Stimulated activated CD8-positive, alpha-beta memory T cell treated with anti-CD3 and anti-CD28 coated beads, Interleukin-7, amount 100 ng/mL, for 48 hours (primary cell): ENCODE measurements around the gene MBOAT1.

ENCODE experiments used
- DNase-seq, 2 donors: peaks; one replicate each; pipeline ENCODE4 v3.0.0-alpha.2; 2020; ENCODE audit warnings: low read depth in 1 of 2; ENCODE audit errors: extremely low read depth in 1 of 2

The MBOAT1 gene

GRCh38 chr6:20112241-20112640 lies 100.0 kb downstream of the MBOAT1 start:
- DNase-seq = no peak

- DNase-seq = no peak
These were observed 101.8 kb downstream of the MBOAT1 start for GRCh38 chr6:20110478-20110877.

- no peak for DNase-seq
These were observed 102.7 kb downstream of the MBOAT1 start for GRCh38 chr6:20109526-20109925.

GRCh38 chr6:20105838-20106237 lies 106.4 kb downstream of the MBOAT1 start:
- no peak for DNase-seq

- no peak for DNase-seq
These were observed 107.6 kb downstream of the MBOAT1 start for GRCh38 chr6:20104696-20105095.

- no peak for DNase-seq
These were observed 109.7 kb downstream of the MBOAT1 start for GRCh38 chr6:20102397-20103073.

GRCh38 chr6:20099156-20099555 lies 113.1 kb downstream of the MBOAT1 start:
- DNase-seq = no peak

GRCh38 chr6:20098267-20098876 lies 113.9 kb downstream of the MBOAT1 start:
- DNase-seq = no peak

- no peak for DNase-seq
These were observed 115.7 kb downstream of the MBOAT1 start for GRCh38 chr6:20096536-20096935.

- no peak for DNase-seq
These were observed 116.8 kb downstream of the MBOAT1 start for GRCh38 chr6:20095436-20095835.

GRCh38 chr6:20092071-20092566 lies 120.2 kb downstream of the MBOAT1 start:
- no peak for DNase-seq

GRCh38 chr6:20086992-20087391 lies 125.3 kb downstream of the MBOAT1 start:
- DNase-seq = no peak

GRCh38 chr6:20085817-20086216 lies 126.5 kb downstream of the MBOAT1 start:
- no peak for DNase-seq

GRCh38 chr6:20084411-20084810 lies 127.9 kb downstream of the MBOAT1 start:
- DNase-seq = no peak

GRCh38 chr6:20071998-20072397 lies 140.3 kb downstream of the MBOAT1 start:
- no peak for DNase-seq

- DNase-seq = no peak
These were observed 142.2 kb downstream of the MBOAT1 start for GRCh38 chr6:20070047-20070446.

GRCh38 chr6:20069021-20069522 lies 143.2 kb downstream of the MBOAT1 start:
- DNase-seq = no peak

- DNase-seq = no peak
These were observed 143.8 kb downstream of the MBOAT1 start for GRCh38 chr6:20068421-20068988.

GRCh38 chr6:20061952-20062351 lies 150.3 kb downstream of the MBOAT1 start:
- no peak for DNase-seq

GRCh38 chr6:20060252-20060651 lies 152.0 kb downstream of the MBOAT1 start:
- no peak for DNase-seq

- DNase-seq = no peak
These were observed 153.4 kb downstream of the MBOAT1 start for GRCh38 chr6:20058912-20059311.
